Stimulated activated effector memory CD8-positive, alpha-beta T cell treated with anti-CD3 and anti-CD28 coated beads, Interleukin-12 subunit alpha, Interleukin-12 subunit beta, amount 100 ng/mL, for 72 hours (primary cell): ENCODE measurements around the gene LAMC3.

Experiments
- ATAC-seq: fragments of 150-1000 bp; cut with Tn5 transposase; 2 replicates; pipeline ENCODE4 v1.10.0; 2021
- DNase-seq, 2 donors: peaks; one replicate each; pipeline ENCODE4 v3.0.0; 2021 to 2022; ENCODE audit warnings: low spot score in 2 of 2
- H3K27ac Mint-ChIP-seq: one replicate; pipeline ENCODE4 v1.8.0; 2022; ENCODE audit warnings: mild to moderate bottlenecking, mixed read lengths
- H3K36me3 Mint-ChIP-seq: one replicate; pipeline ENCODE4 v1.8.0; 2022; ENCODE audit warnings: mild to moderate bottlenecking, mixed read lengths
- H3K4me1 Mint-ChIP-seq: one replicate; pipeline ENCODE4 v1.8.0; 2022; ENCODE audit warnings: mixed read lengths
- H3K4me3 Mint-ChIP-seq: one replicate; pipeline ENCODE4 v1.8.0; 2022; ENCODE audit warnings: mild to moderate bottlenecking, mixed read lengths
- H3K9me3 Mint-ChIP-seq: one replicate; pipeline ENCODE4 v1.8.0; 2022; ENCODE audit warnings: mixed read lengths

The LAMC3 gene

GRCh38 chr9:131024978-131025868 is 16.2 kb downstream of the LAMC3 start:
- DNase-seq (no peak), ATAC-seq (no peak)
- H3K36me3 Mint-ChIP-seq = no peaks in the 10 kb centered on the region
- H3K27ac Mint-ChIP-seq = no peak overlapping the region
- no peaks in the 10 kb centered on the region for H3K4me1 Mint-ChIP-seq
- no peaks in the 10 kb centered on the region for H3K9me3 Mint-ChIP-seq
- no peak overlapping the region for H3K4me3 Mint-ChIP-seq

GRCh38 chr9:131025953-131026858 is 17.2 kb downstream of the LAMC3 start:
- ATAC-seq (no peak), DNase-seq (no peak)
- no peak overlapping the region for H3K4me3 Mint-ChIP-seq
- H3K36me3 Mint-ChIP-seq = no peaks in the 10 kb centered on the region
- H3K9me3 Mint-ChIP-seq = no peaks in the 10 kb centered on the region
- no peak overlapping the region for H3K27ac Mint-ChIP-seq
- H3K4me1 Mint-ChIP-seq = no peaks in the 10 kb centered on the region

- Mint-ChIP-seq H3K4me3 (no peak overlapping the region), H3K27ac (no peak overlapping the region), H3K9me3 (no peaks in the 10 kb centered on the region), H3K4me1 (no peaks in the 10 kb centered on the region), H3K36me3 (no peaks in the 10 kb centered on the region)
- no peak for DNase-seq
- no peak for ATAC-seq
Measured at GRCh38 chr9:131027048-131027871, 18.3 kb downstream of the LAMC3 start.

GRCh38 chr9:131027872-131028179 is 18.9 kb downstream of the LAMC3 start:
- no peaks in the 10 kb centered on the region for H3K4me1 Mint-ChIP-seq
- ATAC-seq (no peak), DNase-seq (no peak)
- H3K36me3 Mint-ChIP-seq = no peaks in the 10 kb centered on the region
- H3K4me3 Mint-ChIP-seq = no peak overlapping the region
- H3K27ac Mint-ChIP-seq = no peak overlapping the region
- no peaks in the 10 kb centered on the region for H3K9me3 Mint-ChIP-seq

GRCh38 chr9:131028221-131028884 is 19.4 kb downstream of the LAMC3 start:
- no peaks in the 10 kb centered on the region for H3K4me1 Mint-ChIP-seq

GRCh38 chr9:131028931-131029573 is 20.1 kb downstream of the LAMC3 start:
- H3K36me3 Mint-ChIP-seq = no peaks in the 10 kb centered on the region
- no peaks in the 10 kb centered on the region for H3K9me3 Mint-ChIP-seq
- H3K27ac Mint-ChIP-seq = no peak overlapping the region
- H3K4me1 Mint-ChIP-seq = no peaks in the 10 kb centered on the region
- ATAC-seq (no peak), DNase-seq (no peak)
- no peak overlapping the region for H3K4me3 Mint-ChIP-seq

More at GRCh38 chr9:131028221-131028884, 19.4 kb downstream of the LAMC3 start:
- Mint-ChIP-seq H3K9me3 (no peaks in the 10 kb centered on the region), H3K36me3 (no peaks in the 10 kb centered on the region), H3K4me3 (no peak overlapping the region), H3K27ac (no peak overlapping the region)
- ATAC-seq = no peak
- no peak for DNase-seq

GRCh38 chr9:131029574-131029952 is 20.6 kb downstream of the LAMC3 start:
- H3K4me1 Mint-ChIP-seq = no peaks in the 10 kb centered on the region
- H3K36me3 Mint-ChIP-seq = no peaks in the 10 kb centered on the region
- ATAC-seq (no peak), DNase-seq (no peak)
- no peak overlapping the region for H3K27ac Mint-ChIP-seq
- no peaks in the 10 kb centered on the region for H3K9me3 Mint-ChIP-seq
- no peak overlapping the region for H3K4me3 Mint-ChIP-seq

- H3K4me3 Mint-ChIP-seq = no peak overlapping the region
- DNase-seq (no peak), ATAC-seq (no peak)
- no peak overlapping the region for H3K27ac Mint-ChIP-seq
- H3K36me3 Mint-ChIP-seq = no peaks in the 10 kb centered on the region
- no peaks in the 10 kb centered on the region for H3K9me3 Mint-ChIP-seq
- H3K4me1 Mint-ChIP-seq = no peaks in the 10 kb centered on the region
Measured at GRCh38 chr9:131030239-131031004, 21.4 kb downstream of the LAMC3 start.

- DNase-seq = no peak
- Mint-ChIP-seq H3K4me3 (no peak overlapping the region), H3K27ac (no peak overlapping the region)
Measured at GRCh38 chr9:131031005-131031641, 22.1 kb downstream of the LAMC3 start.

GRCh38 chr9:131031642-131032005 is 22.6 kb downstream of the LAMC3 start:
- H3K4me1 Mint-ChIP-seq = no peaks in the 10 kb centered on the region
- no peak overlapping the region for H3K27ac Mint-ChIP-seq
- H3K4me3 Mint-ChIP-seq = no peak overlapping the region
- no peaks in the 10 kb centered on the region for H3K9me3 Mint-ChIP-seq
- no peaks in the 10 kb centered on the region for H3K36me3 Mint-ChIP-seq
- ATAC-seq (no peak), DNase-seq (no peak)

More at GRCh38 chr9:131031005-131031641, 22.1 kb downstream of the LAMC3 start:
- Mint-ChIP-seq H3K9me3 (no peaks in the 10 kb centered on the region), H3K4me1 (no peaks in the 10 kb centered on the region), H3K36me3 (no peaks in the 10 kb centered on the region)
- ATAC-seq = no peak

GRCh38 chr9:131032384-131032783 is 23.4 kb downstream of the LAMC3 start:
- Mint-ChIP-seq H3K4me1 (no peaks in the 10 kb centered on the region), H3K9me3 (no peaks in the 10 kb centered on the region), H3K27ac (no peak overlapping the region), H3K4me3 (no peak overlapping the region), H3K36me3 (no peaks in the 10 kb centered on the region)
- DNase-seq (no peak), ATAC-seq (no peak)

GRCh38 chr9:131033269-131034224 is 24.6 kb downstream of the LAMC3 start:
- Mint-ChIP-seq H3K4me3 (no peak overlapping the region), H3K36me3 (no peaks in the 10 kb centered on the region), H3K27ac (no peak overlapping the region), H3K9me3 (no peaks in the 10 kb centered on the region), H3K4me1 (no peaks in the 10 kb centered on the region)
- ATAC-seq (no peak), DNase-seq (no peak)

GRCh38 chr9:131034268-131034667 is 25.3 kb downstream of the LAMC3 start:
- Mint-ChIP-seq H3K36me3 (peaks cover 4% of the 10 kb centered on the region), H3K4me3 (no peak overlapping the region), H3K27ac (no peak overlapping the region), H3K9me3 (no peaks in the 10 kb centered on the region), H3K4me1 (no peaks in the 10 kb centered on the region)
- no peak for ATAC-seq
- DNase-seq = no peak
